HUES64 (cell line): ENCODE measurements around the gene VEPH1.

Experiments
- H3K27ac ChIP-seq: 2 replicates; pipeline ENCODE4 v1.7.0; 2013; ENCODE audit warnings: low read depth, low read length, inconsistent platforms
- H3K27me3 ChIP-seq: 2 replicates; pipeline ENCODE4 v1.6.1; 2013; ENCODE audit warnings: mild to moderate bottlenecking, low read length; ENCODE audit not compliant: insufficient read depth
- H3K36me3 ChIP-seq: 2 replicates; pipeline ENCODE4 v1.6.1; 2013; ENCODE audit warnings: mild to moderate bottlenecking, low read length; ENCODE audit not compliant: insufficient read depth
- H3K4me1 ChIP-seq: 2 replicates; pipeline ENCODE4 v1.6.1; 2013; ENCODE audit warnings: mild to moderate bottlenecking, low read length, moderate library complexity; ENCODE audit not compliant: insufficient read depth
- H3K4me3 ChIP-seq: 2 replicates; pipeline ENCODE4 v1.5.1; 2013; ENCODE audit warnings: mild to moderate bottlenecking, low read length, moderate library complexity
- H3K9ac ChIP-seq: 2 replicates; pipeline ENCODE4 v1.6.1; 2013; ENCODE audit warnings: mild to moderate bottlenecking, low read depth, low read length
- H3K9me3 ChIP-seq: 2 replicates; pipeline ENCODE4 v1.6.1; 2013; ENCODE audit warnings: low read depth, low read length; ENCODE audit not compliant: insufficient read depth
- WGBS: fragments of 150-250, 120-280 bp; methylation state at CpG from one replicate; pipeline ENCODE4 v1.1.7; 2013; ENCODE audit warnings: missing lambda C conversion rate; 5-methylcytosine and 5-hydroxymethylcytosine counted together

The VEPH1 gene

GRCh38 chr3:157498371-157498770 lies 4.8 kb downstream of the VEPH1 start:
- no peak overlapping the region for H3K9ac ChIP-seq
- no peak overlapping the region for H3K4me3 ChIP-seq
- H3K27ac ChIP-seq: no peak overlapping the region
- H3K36me3 ChIP-seq: no peaks in the 10 kb centered on the region
- H3K4me1 ChIP-seq: peaks cover 50% of the 10 kb centered on the region
- no peaks in the 10 kb centered on the region for H3K9me3 ChIP-seq
- peaks cover 10% of the 10 kb centered on the region; the same call in 1 of the 2 replicates for H3K27me3 ChIP-seq

- no peak overlapping the region for H3K27ac ChIP-seq
- H3K9me3 ChIP-seq: no peaks in the 10 kb centered on the region
- H3K36me3 ChIP-seq: no peaks in the 10 kb centered on the region
- WGBS: 95% methylated on average over 2 of the region's 3 CpGs
- H3K4me3 ChIP-seq: no peak overlapping the region
- peaks cover 29% of the 10 kb centered on the region for H3K4me1 ChIP-seq
- no peak overlapping the region for H3K9ac ChIP-seq
- H3K27me3 ChIP-seq: peaks cover 10% of the 10 kb centered on the region; the same call in 1 of the 2 replicates
Measured at GRCh38 chr3:157495846-157496245, 7.4 kb downstream of the VEPH1 start.

GRCh38 chr3:157494581-157495281 lies 8.5 kb downstream of the VEPH1 start:
- 63% methylated on average over 3 of the region's 3 CpGs for WGBS
- Histone ChIP-seq H3K9ac (no peak overlapping the region), H3K36me3 (no peaks in the 10 kb centered on the region), H3K27me3 (peaks cover 10% of the 10 kb centered on the region; the same call in 1 of the 2 replicates), H3K4me3 (no peak overlapping the region), H3K4me1 (peaks cover 21% of the 10 kb centered on the region), H3K9me3 (no peaks in the 10 kb centered on the region), H3K27ac (no peak overlapping the region)

GRCh38 chr3:157493627-157494550 lies 9.3 kb downstream of the VEPH1 start:
- Histone ChIP-seq H3K27me3 (peaks cover 10% of the 10 kb centered on the region; the same call in 1 of the 2 replicates), H3K27ac (no peak overlapping the region), H3K9ac (no peak overlapping the region), H3K36me3 (no peaks in the 10 kb centered on the region), H3K4me1 (peaks cover 18% of the 10 kb centered on the region), H3K9me3 (no peaks in the 10 kb centered on the region), H3K4me3 (no peak overlapping the region)
- WGBS: 89% methylated on average over 5 of the region's 5 CpGs

GRCh38 chr3:157491136-157491535 lies 12.1 kb downstream of the VEPH1 start:
- WGBS: 91% methylated on average over 2 of the region's 2 CpGs
- Histone ChIP-seq H3K4me3 (no peak overlapping the region), H3K27ac (no peak overlapping the region), H3K27me3 (no peaks in the 10 kb centered on the region), H3K4me1 (0 out of 2 replicates have a peak, but pooled peaks cover 7% of the 10 kb centered on the region), H3K9me3 (no peaks in the 10 kb centered on the region), H3K9ac (no peak overlapping the region), H3K36me3 (no peaks in the 10 kb centered on the region)

- no peak overlapping the region for H3K4me3 ChIP-seq
- no peaks in the 10 kb centered on the region for H3K36me3 ChIP-seq
- no peaks in the 10 kb centered on the region for H3K27me3 ChIP-seq
- H3K9ac ChIP-seq: no peak overlapping the region
- no peaks in the 10 kb centered on the region for H3K9me3 ChIP-seq
- no peak overlapping the region for H3K27ac ChIP-seq
- no peaks in the 10 kb centered on the region for H3K4me1 ChIP-seq
Measured at GRCh38 chr3:157488144-157488543, 15.1 kb downstream of the VEPH1 start.

GRCh38 chr3:157487339-157487738 lies 15.9 kb downstream of the VEPH1 start:
- no peak overlapping the region for H3K9ac ChIP-seq
- no peaks in the 10 kb centered on the region for H3K36me3 ChIP-seq
- no peaks in the 10 kb centered on the region for H3K4me1 ChIP-seq
- H3K4me3 ChIP-seq: no peak overlapping the region
- no peaks in the 10 kb centered on the region for H3K27me3 ChIP-seq
- H3K27ac ChIP-seq: no peak overlapping the region
- no CpG with 5 or more reads among the region's 1 CpG for WGBS
- H3K9me3 ChIP-seq: no peaks in the 10 kb centered on the region

GRCh38 chr3:157479464-157480243 lies 23.6 kb downstream of the VEPH1 start:
- H3K9ac ChIP-seq: no peak overlapping the region
- no peak overlapping the region for H3K4me3 ChIP-seq
- no peaks in the 10 kb centered on the region for H3K36me3 ChIP-seq
- H3K9me3 ChIP-seq: no peaks in the 10 kb centered on the region; the same call in 1 of the 2 replicates
- no peak overlapping the region for H3K27ac ChIP-seq
- no peaks in the 10 kb centered on the region; the same call in 1 of the 2 replicates for H3K4me1 ChIP-seq
- no peaks in the 10 kb centered on the region for H3K27me3 ChIP-seq
- 86% methylated on average over 1 of the region's 1 CpG for WGBS

- Histone ChIP-seq H3K27ac (no peak overlapping the region), H3K36me3 (no peaks in the 10 kb centered on the region), H3K4me3 (no peak overlapping the region), H3K9me3 (no peaks in the 10 kb centered on the region; the same call in 1 of the 2 replicates), H3K4me1 (no peaks in the 10 kb centered on the region; the same call in 1 of the 2 replicates), H3K9ac (no peak overlapping the region), H3K27me3 (no peaks in the 10 kb centered on the region)
- 82% methylated on average over 3 of the region's 3 CpGs for WGBS
Measured at GRCh38 chr3:157477441-157477840, 25.8 kb downstream of the VEPH1 start.

- no peaks in the 10 kb centered on the region for H3K36me3 ChIP-seq
- no peaks in the 10 kb centered on the region for H3K27me3 ChIP-seq
- H3K9ac ChIP-seq: no peak overlapping the region
- H3K4me3 ChIP-seq: no peak overlapping the region
- H3K27ac ChIP-seq: no peak overlapping the region
- 97% methylated on average over 1 of the region's 1 CpG for WGBS
- no peaks in the 10 kb centered on the region for H3K9me3 ChIP-seq
- no peaks in the 10 kb centered on the region; the same call in 1 of the 2 replicates for H3K4me1 ChIP-seq
Measured at GRCh38 chr3:157475921-157476414, 27.2 kb downstream of the VEPH1 start.
